Neuronal stem cell (in vitro differentiated cells): ENCODE measurements around the gene SH3D19.

Experiments used
- DNase-seq: peaks from one replicate; pipeline ENCODE4 v3.0.0-alpha.2; 2013; ENCODE audit warnings: low spot score
- H2AFZ ChIP-seq: one replicate; pipeline ENCODE4 v1.6.1; 2013; ENCODE audit warnings: mild to moderate bottlenecking, low read length, inconsistent platforms
- H2AK5ac ChIP-seq: 2 replicates; pipeline ENCODE4 v1.6.1; 2013; ENCODE audit warnings: low read depth, mild to moderate bottlenecking, inconsistent platforms, low read length, moderate library complexity, mixed read lengths
- H2BK120ac ChIP-seq: 2 replicates; pipeline ENCODE4 v1.6.1; 2013; ENCODE audit warnings: low read depth, mild to moderate bottlenecking, inconsistent platforms, low read length, moderate library complexity, mixed read lengths
- H2BK12ac ChIP-seq: one replicate; pipeline ENCODE4 v1.6.1; 2013; ENCODE audit warnings: low read length, inconsistent platforms
- H2BK15ac ChIP-seq: 2 replicates; pipeline ENCODE4 v1.6.1; 2013; ENCODE audit warnings: mild to moderate bottlenecking, low read length, inconsistent platforms, mixed read lengths
- H2BK5ac ChIP-seq: one replicate; pipeline ENCODE4 v1.6.1; 2013; ENCODE audit warnings: inconsistent platforms, mild to moderate bottlenecking, low read length, moderate library complexity
- H3K14ac ChIP-seq: one replicate; pipeline ENCODE4 v1.6.1; 2013; ENCODE audit warnings: low read length, inconsistent platforms
- H3K18ac ChIP-seq: 2 replicates; pipeline ENCODE4 v1.6.1; 2013; ENCODE audit warnings: low read length, inconsistent platforms
- H3K23ac ChIP-seq: 2 replicates; pipeline ENCODE4 v1.6.1; 2013; ENCODE audit warnings: low read depth, mild to moderate bottlenecking, mixed read lengths, low read length, inconsistent platforms; ENCODE audit not compliant: poor library complexity
- H3K27ac ChIP-seq: replicated peaks from 3 replicates; pipeline ENCODE4 v1.5.1; 2013; ENCODE audit warnings: low read length, inconsistent platforms
- H3K27me3 ChIP-seq, 3 experiments: 2 replicates each; pipeline ENCODE4 v1.6.1; 2013; ENCODE audit warnings: low read length in 3 of 3, mild to moderate bottlenecking in 2 of 3, inconsistent platforms in 1 of 3, low read depth in 1 of 3, mixed read lengths in 1 of 3, moderate library complexity in 1 of 3; ENCODE audit not compliant: control insufficient read depth in 3 of 3, insufficient read depth in 3 of 3
- H3K36me3 ChIP-seq, 2 donors: replicated peaks in 1 of 2; 2 replicates each; pipeline ENCODE4 v1.6.1; 2013; ENCODE audit warnings: low read length in 2 of 2; ENCODE audit not compliant: control insufficient read depth in 2 of 2, insufficient read depth in 2 of 2
- H3K4ac ChIP-seq: 2 replicates; pipeline ENCODE4 v1.6.1; 2013; ENCODE audit warnings: inconsistent platforms, mild to moderate bottlenecking, low read length, moderate library complexity
- H3K4me1 ChIP-seq, 2 donors: 1 replicate in 1 of 2; 2 replicates in 1 of 2; pipeline ENCODE4 v1.6.1; 2013; ENCODE audit warnings: low read length in 2 of 2, low read depth in 1 of 2; ENCODE audit not compliant: control insufficient read depth in 2 of 2, insufficient read depth in 1 of 2
- H3K4me2 ChIP-seq: one replicate; pipeline ENCODE4 v1.6.1; 2013; ENCODE audit warnings: mild to moderate bottlenecking, low read length, inconsistent platforms; ENCODE audit not compliant: insufficient read depth, poor library complexity, severe bottlenecking
- H3K4me3 ChIP-seq, 2 donors: 2 replicates each; pipeline ENCODE4 v1.5.1; 2013; ENCODE audit warnings: low read length in 2 of 2, mild to moderate bottlenecking in 2 of 2, inconsistent platforms in 1 of 2, moderate library complexity in 1 of 2
- H3K79me1 ChIP-seq: one replicate; pipeline ENCODE4 v1.6.1; 2013; ENCODE audit warnings: low read depth, mild to moderate bottlenecking, inconsistent platforms, low read length, moderate library complexity
- H3K9ac ChIP-seq: one replicate; pipeline ENCODE4 v1.6.1; 2013; ENCODE audit warnings: mild to moderate bottlenecking, low read depth, low read length, inconsistent platforms; ENCODE audit not compliant: poor library complexity
- H3K9me3 ChIP-seq, 2 donors: replicated peaks in 1 of 2; 2 replicates each; pipeline versions ENCODE3 to v1.6.1; 2013; ENCODE audit warnings: low read length in 2 of 2, mild to moderate bottlenecking in 2 of 2, inconsistent platforms in 1 of 2, low read depth in 1 of 2, mixed read lengths in 1 of 2, moderate library complexity in 1 of 2; ENCODE audit not compliant: control insufficient read depth in 2 of 2, insufficient read depth in 1 of 2
- H4K8ac ChIP-seq: one replicate; pipeline ENCODE4 v1.6.1; 2013; ENCODE audit warnings: low read depth, mild to moderate bottlenecking, inconsistent platforms, low read length, moderate library complexity
- H4K91ac ChIP-seq: one replicate; pipeline ENCODE4 v1.6.1; 2013; ENCODE audit warnings: low read length, low read depth, mild to moderate bottlenecking, inconsistent platforms; ENCODE audit not compliant: poor library complexity
- WGBS, 2 donors: extraction: QIAGEN DNeasy Blood & Tissue Kit; methylation state at CpG; one replicate each; pipeline ENCODE4 v1.1.7; 2013; ENCODE audit warnings: missing lambda C conversion rate in 2 of 2, mixed read lengths in 1 of 2; ENCODE audit not compliant: insufficient read length in 2 of 2, insufficient replicate concordance in 1 of 2; ENCODE audit errors: extremely low coverage in 2 of 2; 5-methylcytosine and 5-hydroxymethylcytosine counted together

The SH3D19 gene

GRCh38 chr4:151099976-151100417 lies 225.4 kb downstream of the SH3D19 start:
- H2AFZ ChIP-seq, result peak overlapping the region; percentile 76
- H3K27me3 ChIP-seq, result no peaks in the 10 kb centered on the region
- peak overlapping the region; percentile 68 for H4K91ac ChIP-seq
- peak overlapping the region; percentile 41 for H3K27ac ChIP-seq
- H4K8ac ChIP-seq, result no peak overlapping the region
- H3K18ac ChIP-seq, result peak overlapping the region; percentile 95
- H3K23ac ChIP-seq, result no peak overlapping the region
- DNase-seq, result no peak
- peaks cover 5 to 6% of the 10 kb centered on the region in 2 donors for H3K4me1 ChIP-seq
- H2AK5ac ChIP-seq, result no peak overlapping the region
- peak overlapping the region; percentile 40 for H2BK5ac ChIP-seq
- no peak overlapping the region for H2BK120ac ChIP-seq
- peak overlapping the region; percentile 87 to 95 for H3K4me3 ChIP-seq
- no peaks in the 10 kb centered on the region for H3K79me1 ChIP-seq
- no peak overlapping the region for H3K4ac ChIP-seq
- H2BK15ac ChIP-seq, result no peak overlapping the region
- H2BK12ac ChIP-seq, result no peak overlapping the region
- no CpG with 5 or more reads among the region's 13 CpGs for WGBS, 2 donors
- H3K9me3 ChIP-seq, result no peaks in the 10 kb centered on the region
- H3K9ac ChIP-seq, result peak overlapping the region; percentile 88
- peaks cover 18 to 52% of the 10 kb centered on the region in 2 donors for H3K36me3 ChIP-seq
- peak overlapping the region; percentile 25 for H3K14ac ChIP-seq
- H3K4me2 ChIP-seq, result peak overlapping the region; percentile 52

GRCh38 chr4:151099229-151099975 lies 226.0 kb downstream of the SH3D19 start, which contains the start of gene RPS3A:
TSS of gene RPS3A (plus strand) at chr4:151099628. CDS start at chr4:151099653, 25 bp downstream.
- Histone ChIP-seq H3K9ac (peak within 1 kb of the TSS; percentile 88), H3K23ac (peak within 1 kb of the TSS; percentile 70), H2AFZ (peak within 1 kb of the TSS; percentile 96), H4K91ac (peak within 1 kb of the TSS; percentile 68), H3K4me1 (peaks cover 5 to 6% of the 10 kb centered on the region in 2 donors), H3K14ac (peak within 1 kb of the TSS; percentile 25), H3K4me2 (peak within 1 kb of the TSS; percentile 72), H3K27me3 (no peaks in the 10 kb centered on the region), H2BK15ac (no peak within 1 kb of the TSS), H3K36me3 (peaks cover 15 to 46% of the 10 kb centered on the region in 2 donors), H2BK120ac (no peak within 1 kb of the TSS), H3K79me1 (no peaks in the 10 kb centered on the region), H3K4ac (no peak within 1 kb of the TSS), H3K9me3 (no peaks in the 10 kb centered on the region), H4K8ac (no peak within 1 kb of the TSS), H3K18ac (peak within 1 kb of the TSS; percentile 95), H2AK5ac (no peak within 1 kb of the TSS), H3K4me3 (peak within 1 kb of the TSS; percentile 87 to 95), H2BK5ac (peak within 1 kb of the TSS; percentile 40), H3K27ac (peak within 1 kb of the TSS; percentile 41), H2BK12ac (no peak within 1 kb of the TSS)
- WGBS, 2 donors, result no CpG with 5 or more reads among the region's 69 CpGs
- peak; percentile 95 for DNase-seq

GRCh38 chr4:151098979-151099228 lies 226.5 kb downstream of the SH3D19 start:
- Histone ChIP-seq H2BK5ac (no peak overlapping the region), H3K9ac (no peak overlapping the region), H3K14ac (no peak overlapping the region), H2AK5ac (no peak overlapping the region), H2BK120ac (no peak overlapping the region), H3K79me1 (no peaks in the 10 kb centered on the region), H4K8ac (no peak overlapping the region), H3K18ac (no peak overlapping the region), H2AFZ (peak overlapping the region; percentile 96), H3K4me1 (peaks cover 5 to 6% of the 10 kb centered on the region in 2 donors), H3K27ac (no peak overlapping the region), H2BK12ac (no peak overlapping the region), H3K36me3 (peaks cover 13 to 41% of the 10 kb centered on the region in 2 donors), H3K4me3 (peak overlapping the region; percentile 71 to 87), H3K4ac (no peak overlapping the region), H3K27me3 (no peaks in the 10 kb centered on the region), H3K4me2 (peak overlapping the region; percentile 72), H3K9me3 (no peaks in the 10 kb centered on the region), H3K23ac (no peak overlapping the region), H2BK15ac (no peak overlapping the region), H4K91ac (no peak overlapping the region)
- WGBS, 2 donors, result no CpG with 5 or more reads among the region's 8 CpGs
- no peak for DNase-seq

GRCh38 chr4:151097759-151098158 lies 227.6 kb downstream of the SH3D19 start:
- H2BK12ac ChIP-seq, result no peak overlapping the region
- no peak overlapping the region for H3K9ac ChIP-seq
- no peak overlapping the region for H2BK15ac ChIP-seq
- H3K9me3 ChIP-seq, result no peaks in the 10 kb centered on the region
- H2AK5ac ChIP-seq, result no peak overlapping the region
- no peak overlapping the region for H3K4me2 ChIP-seq
- H4K91ac ChIP-seq, result no peak overlapping the region
- H2BK120ac ChIP-seq, result no peak overlapping the region
- DNase-seq, result no peak
- peaks cover 5 to 6% of the 10 kb centered on the region in 2 donors for H3K4me1 ChIP-seq
- H3K23ac ChIP-seq, result no peak overlapping the region
- no peak overlapping the region for H3K18ac ChIP-seq
- no peak overlapping the region for H3K14ac ChIP-seq
- no peak overlapping the region for H3K4me3 ChIP-seq
- H3K4ac ChIP-seq, result no peak overlapping the region
- WGBS, 2 donors, result no CpG with 5 or more reads among the region's 3 CpGs
- H4K8ac ChIP-seq, result no peak overlapping the region
- H3K27ac ChIP-seq, result no peak overlapping the region
- peak overlapping the region; percentile 22 for H2AFZ ChIP-seq
- H3K36me3 ChIP-seq, result peaks cover 7 to 29% of the 10 kb centered on the region in 2 donors
- no peaks in the 10 kb centered on the region for H3K27me3 ChIP-seq
- no peak overlapping the region for H2BK5ac ChIP-seq
- no peaks in the 10 kb centered on the region for H3K79me1 ChIP-seq
